Esophagus (tissue), 2 donors: ENCODE results near the gene UBA52. TPM values are rescaled to one million over a fixed set of nuclear protein-coding genes. Genes with fewer than 3 reads are reported as not detected.
"Not testable (repeated sequence)": the region's sequence is repeated elsewhere in the genome, so short reads cannot be mapped to it uniquely, and the experiment has no call there.

Experiments used
- H3K27ac ChIP-seq, 2 donors: one replicate each; pipeline ENCODE4 v1.5.1; 2013; ENCODE audit warnings: low read depth in 2 of 2, mild to moderate bottlenecking in 2 of 2, inconsistent platforms in 1 of 2, low read length in 1 of 2, moderate library complexity in 1 of 2
- H3K27me3 ChIP-seq, 2 donors: one replicate each; pipeline ENCODE4 v1.6.1; 2013; ENCODE audit warnings: low read length in 2 of 2, control low read depth in 1 of 2, mild to moderate bottlenecking in 1 of 2; ENCODE audit not compliant: insufficient read depth in 2 of 2, control insufficient read depth in 1 of 2
- H3K36me3 ChIP-seq, 2 donors: one replicate each; pipeline ENCODE4 v1.6.1; 2013; ENCODE audit warnings: low read length in 1 of 2; ENCODE audit not compliant: control insufficient read depth in 2 of 2, insufficient read depth in 2 of 2
- H3K4me1 ChIP-seq, 2 donors: one replicate each; pipeline ENCODE4 v1.6.1; 2013; ENCODE audit warnings: low read length in 1 of 2; ENCODE audit not compliant: control insufficient read depth in 2 of 2, insufficient read depth in 2 of 2
- H3K4me3 ChIP-seq, 2 donors: one replicate each; pipeline ENCODE4 v1.5.1; 2013; ENCODE audit warnings: low read length in 2 of 2, mild to moderate bottlenecking in 2 of 2, low read depth in 1 of 2, moderate library complexity in 1 of 2
- H3K9me3 ChIP-seq, 2 donors: one replicate each; pipeline ENCODE4 v1.6.1; 2013; ENCODE audit warnings: mild to moderate bottlenecking in 2 of 2, low read depth in 1 of 2, low read length in 1 of 2, moderate library complexity in 1 of 2; ENCODE audit not compliant: control insufficient read depth in 2 of 2, insufficient read depth in 1 of 2
- WGBS, 2 donors: extraction: QIAGEN DNeasy Blood & Tissue Kit; methylation state at CpG; one replicate each; pipeline ENCODE4 v1.1.7; 2013; 5-methylcytosine and 5-hydroxymethylcytosine counted together
- polyA plus RNA-seq, 2 donors: library from polyadenylated mRNA; stranded (reverse); fragments of 200-250 nt; gene quantifications; one replicate each; pipeline ENCODE4 v1.2.3, GENCODE V29; 2013
- donor health status: healthy with polysubstance abuse.
- donor health status: Bipolar disorder and iron deficiency.

Gene UBA52
- polyA plus RNA-seq, 2 donors = 709 to 1,325 TPM

DNA sequence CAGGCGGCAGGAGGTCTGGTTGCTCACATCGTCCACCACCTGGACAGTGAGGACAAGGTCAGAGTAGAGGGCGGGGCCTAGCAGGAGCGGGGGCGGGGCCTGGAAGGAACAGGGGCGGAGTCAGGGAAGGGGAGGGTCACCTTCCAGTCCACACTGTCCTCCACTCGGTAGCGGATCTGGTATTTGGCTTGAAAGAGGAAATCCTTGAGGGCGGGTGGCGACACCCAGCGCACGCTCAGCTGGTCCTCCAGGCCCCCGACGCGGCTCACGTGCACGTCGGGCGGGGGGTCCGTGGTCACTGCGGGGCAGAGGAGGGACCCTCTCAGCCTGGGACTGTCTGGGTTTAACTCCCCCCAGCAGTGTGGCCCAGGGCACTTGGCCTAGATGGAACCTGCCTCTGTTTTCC is 25.1 kb downstream of the UBA52 start:
- no peaks in the 10 kb centered on the region for H3K9me3 ChIP-seq
- no peak overlapping the region for H3K27ac ChIP-seq
- WGBS, 2 donors = 35 to 45% methylated on average over 21 of the region's 21 CpGs
- H3K4me3 ChIP-seq = no peak overlapping the region
- H3K4me1 ChIP-seq = peaks cover 3 to 5% of the 10 kb centered on the region in 2 donors
- H3K36me3 ChIP-seq = no peaks in the 10 kb centered on the region
- H3K27me3 ChIP-seq = no peaks in the 10 kb centered on the region

GRCh38 chr19:18597809-18598660 is 26.4 kb downstream of the UBA52 start:
- Histone ChIP-seq H3K36me3 (no peaks in the 10 kb centered on the region), H3K4me3 (no peak overlapping the region), H3K4me1 (peaks cover 3 to 5% of the 10 kb centered on the region in 2 donors), H3K27ac (no peak overlapping the region), H3K9me3 (no peaks in the 10 kb centered on the region), H3K27me3 (no peaks in the 10 kb centered on the region)
- WGBS, 2 donors = 48 to 61% methylated on average over 25 of the region's 25 CpGs

DNA sequence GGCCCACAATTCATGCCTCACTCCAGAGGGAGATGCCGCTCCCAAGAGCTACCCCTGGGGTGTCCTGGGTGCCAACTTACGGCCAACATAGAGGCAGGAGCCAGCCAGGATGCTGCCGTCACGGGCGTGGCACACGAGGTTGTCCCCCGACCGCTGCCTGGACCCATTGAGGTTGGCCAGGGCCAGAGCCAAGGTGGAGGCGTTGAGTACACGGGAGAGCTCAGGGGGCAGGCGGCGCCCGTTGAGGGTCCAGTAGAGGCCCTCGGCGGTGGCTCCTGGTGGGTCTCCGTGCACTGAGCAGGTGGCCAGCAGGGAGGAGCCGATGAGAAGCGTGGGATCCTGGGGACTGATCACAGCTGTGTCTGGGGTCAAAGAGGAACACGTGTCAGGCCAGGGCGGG is 27.8 kb downstream of the UBA52 start:
- Histone ChIP-seq H3K27ac (no peak overlapping the region), H3K9me3 (no peaks in the 10 kb centered on the region), H3K27me3 (peaks cover 0 to 5% of the 10 kb centered on the region in 2 donors), H3K36me3 (no peaks in the 10 kb centered on the region), H3K4me3 (no peak overlapping the region), H3K4me1 (peaks cover 0 to 2% of the 10 kb centered on the region in 2 donors)
- WGBS, 2 donors = 80 to 87% methylated on average over 20 of the region's 20 CpGs

DNA sequence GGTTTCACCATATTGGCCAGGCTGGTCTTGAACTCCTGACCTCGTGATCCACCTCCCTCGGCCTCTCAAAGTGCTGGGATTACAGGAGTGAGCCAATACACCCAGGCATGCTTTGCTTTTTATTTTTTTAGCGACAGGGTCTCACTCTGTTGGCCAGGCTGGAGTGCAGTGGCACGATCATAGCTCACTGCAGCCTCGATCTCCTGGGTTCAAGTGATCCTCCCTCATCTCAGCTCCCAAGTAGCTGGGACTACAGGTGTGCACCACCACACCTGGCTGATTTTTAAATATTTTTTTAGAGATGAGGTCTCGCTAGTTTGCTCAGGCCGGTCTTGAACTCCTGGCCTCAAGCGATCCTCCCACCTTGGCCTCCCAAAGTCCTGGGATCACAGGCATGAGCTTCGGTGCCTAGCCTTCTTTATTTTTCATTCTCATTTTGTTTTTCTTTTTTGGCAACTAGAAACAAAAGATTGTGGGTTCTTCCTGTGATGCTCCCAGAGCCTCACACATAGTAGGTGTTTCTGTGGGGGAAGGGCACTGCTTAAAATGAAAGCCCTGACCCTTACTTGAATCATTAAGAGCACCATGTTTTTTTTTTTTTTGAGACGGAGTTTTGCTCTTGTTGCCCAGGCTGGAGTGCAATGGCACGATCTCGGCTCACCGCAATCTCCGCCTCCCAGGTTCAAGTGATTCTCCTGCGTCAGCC is 29.2 kb downstream of the UBA52 start:
- H3K9me3 ChIP-seq, H3K27ac ChIP-seq, H3K36me3 ChIP-seq, H3K4me3 ChIP-seq, H3K4me1 ChIP-seq: not testable (repeated sequence)
- WGBS, 2 donors = 91% methylated on average over 15 of the region's 15 CpGs
- peaks cover 0 to 11% of the 10 kb centered on the region in 2 donors for H3K27me3 ChIP-seq

DNA sequence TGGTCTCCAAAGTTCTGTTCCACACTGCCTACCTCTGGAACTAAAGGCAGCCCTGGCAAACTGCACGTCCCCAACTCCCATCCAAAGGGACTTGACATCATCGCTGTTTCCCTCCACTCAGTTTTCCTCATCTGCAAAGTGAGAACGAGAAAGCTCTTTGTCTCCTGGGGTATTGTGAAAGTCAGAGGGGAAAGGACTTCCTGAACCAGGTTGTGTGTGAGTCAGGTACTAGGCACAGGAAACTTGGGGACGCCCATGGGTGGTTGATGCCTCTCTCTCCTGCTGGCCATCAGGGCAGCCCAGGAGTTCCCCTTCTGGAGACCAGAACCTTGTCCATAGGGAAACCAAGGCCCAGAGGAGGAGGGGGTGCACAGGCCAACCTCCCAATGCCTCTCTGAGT is 30.2 kb downstream of the UBA52 start:
- WGBS, 2 donors = 74 to 84% methylated on average over 4 of the region's 4 CpGs
- no peak overlapping the region for H3K27ac ChIP-seq
- H3K9me3 ChIP-seq = no peaks in the 10 kb centered on the region
- H3K36me3 ChIP-seq = no peaks in the 10 kb centered on the region
- H3K27me3 ChIP-seq = peaks cover 0 to 14% of the 10 kb centered on the region in 2 donors
- no peak overlapping the region for H3K4me3 ChIP-seq
- no peaks in the 10 kb centered on the region for H3K4me1 ChIP-seq

DNA sequence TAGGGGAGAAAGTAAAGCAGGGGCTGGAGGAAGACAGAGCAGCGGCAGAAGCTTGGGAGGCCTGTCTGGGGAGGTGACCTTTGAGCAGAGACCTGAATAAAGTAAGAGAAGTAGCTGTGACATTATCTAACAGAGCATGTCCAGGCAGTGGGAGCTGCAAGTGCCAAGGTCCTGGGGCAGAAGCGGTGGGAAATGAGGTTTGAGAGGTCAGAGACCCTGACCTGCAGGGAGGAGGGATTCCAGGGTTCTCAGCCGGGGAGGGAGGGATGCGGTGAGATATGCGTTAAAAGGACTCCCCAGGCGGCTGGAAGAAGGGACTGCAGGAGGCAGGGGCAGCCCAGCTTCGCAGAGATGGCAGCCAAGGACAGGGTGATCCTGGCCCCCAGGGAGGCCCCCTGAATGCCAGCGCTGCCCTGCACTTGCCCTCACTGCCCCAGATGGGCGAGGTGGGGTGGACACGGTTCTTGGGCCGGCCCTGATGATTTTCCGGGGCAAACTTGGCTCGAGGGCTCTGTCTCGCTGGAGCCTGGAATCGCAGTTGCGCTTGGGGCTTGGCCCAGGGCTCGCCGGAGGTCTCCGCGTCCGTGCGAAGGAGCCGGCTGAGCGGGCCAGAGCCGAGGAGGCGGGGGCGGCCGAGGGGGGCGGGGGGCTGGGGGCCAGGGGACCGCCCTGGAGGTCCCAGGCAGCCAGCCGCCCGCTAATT is 31.7 kb downstream of the UBA52 start:
- no peak overlapping the region for H3K4me3 ChIP-seq
- WGBS, 2 donors = 25 to 50% methylated on average over 27 to 32 of the region's 32 CpGs
- H3K9me3 ChIP-seq = no peaks in the 10 kb centered on the region
- H3K27ac ChIP-seq = no peak overlapping the region
- H3K4me1 ChIP-seq = peaks cover 6 to 7% of the 10 kb centered on the region in 2 donors
- H3K36me3 ChIP-seq = no peaks in the 10 kb centered on the region
- H3K27me3 ChIP-seq = peaks cover 0 to 20% of the 10 kb centered on the region in 2 donors

DNA sequence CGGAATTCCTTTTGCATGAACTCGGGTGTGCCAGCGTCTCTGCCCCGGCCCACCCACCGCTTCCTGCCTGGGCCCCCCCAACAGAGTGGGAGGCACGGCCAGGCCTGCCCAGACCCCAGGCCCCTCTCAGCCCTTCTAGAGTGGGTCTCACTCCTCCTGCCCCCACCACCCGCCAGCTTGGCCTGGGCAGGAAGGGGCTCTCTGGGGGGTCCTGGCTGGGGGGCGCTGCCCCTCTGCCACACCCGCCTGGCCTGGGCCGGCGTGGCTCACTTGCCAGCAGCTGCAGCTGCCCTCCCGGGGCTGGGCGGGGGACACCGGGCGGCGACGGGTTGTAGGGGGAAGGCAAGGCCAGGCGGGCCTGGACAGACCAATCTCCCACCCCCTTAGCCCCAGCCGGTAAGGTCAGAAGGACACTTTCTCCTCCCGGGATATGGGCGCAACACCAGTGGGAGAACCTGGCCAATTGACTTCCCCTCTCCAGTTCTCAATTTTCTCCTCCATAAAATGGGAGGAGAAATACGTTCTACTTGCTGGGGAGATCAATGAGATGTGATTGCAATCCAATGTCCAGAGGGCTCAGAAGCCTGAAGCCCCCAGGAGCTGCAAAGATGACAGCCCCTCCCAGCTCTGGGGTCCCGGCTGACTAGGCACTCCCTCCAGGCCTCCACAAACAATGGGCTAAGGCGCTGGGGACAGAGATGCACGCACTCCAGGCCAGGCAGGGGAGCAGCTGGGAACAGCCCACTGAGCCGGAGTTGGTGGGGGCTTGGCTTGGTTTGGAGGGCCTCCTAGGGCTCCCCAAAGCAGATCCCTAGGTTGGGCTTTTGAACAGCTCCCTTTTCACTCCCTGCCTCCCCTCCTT is 32.5 kb downstream of the UBA52 start:
- 38 to 45% methylated on average over 20 to 26 of the region's 26 CpGs for WGBS, 2 donors
- no peak overlapping the region for H3K4me3 ChIP-seq
- no peaks in the 10 kb centered on the region for H3K36me3 ChIP-seq
- H3K4me1 ChIP-seq = peaks cover 6 to 7% of the 10 kb centered on the region in 2 donors
- no peaks in the 10 kb centered on the region for H3K9me3 ChIP-seq
- H3K27me3 ChIP-seq = peaks cover 0 to 20% of the 10 kb centered on the region in 2 donors
- H3K27ac ChIP-seq = no peak overlapping the region

DNA sequence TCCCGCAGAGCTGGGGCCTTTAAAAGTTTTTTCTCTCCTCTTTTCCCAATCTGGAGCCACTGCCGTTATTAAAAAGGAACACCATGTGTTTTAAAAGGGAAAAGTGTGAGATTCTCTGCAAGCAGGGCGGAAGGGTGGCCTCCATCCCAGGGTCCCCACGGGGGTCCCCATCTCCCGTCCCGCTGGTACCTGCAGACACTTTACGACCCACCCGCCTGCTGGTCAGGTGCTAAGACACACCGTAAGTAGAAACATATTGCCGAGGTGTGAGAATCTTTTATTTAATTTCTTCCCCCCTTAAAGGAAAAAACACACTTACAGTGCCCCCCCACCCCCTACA is 33.1 kb downstream of the UBA52 start:
- H3K9me3 ChIP-seq = no peaks in the 10 kb centered on the region
- no peak overlapping the region for H3K4me3 ChIP-seq
- H3K27me3 ChIP-seq = peaks cover 4 to 20% of the 10 kb centered on the region in 2 donors
- no peaks in the 10 kb centered on the region for H3K36me3 ChIP-seq
- 33 to 47% methylated on average over 10 of the region's 10 CpGs for WGBS, 2 donors
- peaks cover 6 to 7% of the 10 kb centered on the region in 2 donors for H3K4me1 ChIP-seq
- no peak overlapping the region for H3K27ac ChIP-seq

DNA sequence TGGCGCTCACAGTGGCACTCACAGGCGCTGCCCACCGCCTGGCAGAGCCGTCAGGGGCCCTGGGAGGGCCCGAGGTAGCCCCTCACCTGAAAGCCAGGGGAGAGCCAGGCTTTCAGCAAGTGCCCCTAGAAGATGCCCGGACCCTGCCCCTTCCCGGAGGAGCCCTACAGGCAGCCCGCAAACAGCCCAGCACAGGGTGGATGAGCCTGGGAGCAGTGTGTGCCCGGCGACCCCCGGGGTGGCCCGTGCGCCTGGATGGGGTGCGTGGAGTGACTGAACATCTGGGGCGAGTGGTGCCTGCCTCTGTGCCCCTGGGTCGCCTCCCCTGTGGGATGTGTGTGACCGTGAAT is 33.5 kb downstream of the UBA52 start:
- Histone ChIP-seq H3K4me3 (no peak overlapping the region), H3K4me1 (peaks cover 6 to 7% of the 10 kb centered on the region in 2 donors), H3K36me3 (no peaks in the 10 kb centered on the region), H3K27ac (no peak overlapping the region), H3K9me3 (no peaks in the 10 kb centered on the region), H3K27me3 (peaks cover 4 to 20% of the 10 kb centered on the region in 2 donors)
- 24 to 31% methylated on average over 17 of the region's 17 CpGs for WGBS, 2 donors
